Umbilical cord (tissue), 2 donors: ENCODE data around the gene CARD9. TPM values are rescaled to one million over a fixed set of nuclear protein-coding genes. Genes with fewer than 3 reads are reported as not detected.
A peak's percentile ranks its signal among the peaks of the same experiment; 100 is the strongest.
"Not testable (repeated sequence)": the region's sequence is repeated elsewhere in the genome, so short reads cannot be mapped to it uniquely, and the experiment has no call there.

Experiments used
- DNase-seq: peaks from one replicate; pipeline ENCODE4 v3.0.0-alpha.2; 2015; ENCODE audit warnings: low spot score
- total RNA-seq: library from RNA; depleted of rRNA; stranded (reverse); fragments of >200 nt; gene quantifications from one replicate; pipeline ENCODE4 v1.2.3, GENCODE V29; 2014; ENCODE audit warnings: low replicate concordance; ENCODE audit not compliant: insufficient read depth

CARD9 gene
- total RNA-seq, 1 donor from 2014 or later: 4.6 TPM

GRCh38 chr9:136363949-136364748, 9.3 kb downstream of the CARD9 start:
- no peak for DNase-seq

- peak; percentile 96 for DNase-seq
Observed at GRCh38 chr9:136363106-136363948, 10.1 kb downstream of the CARD9 start, which contains the start of gene DNLZ. TSS of gene DNLZ (minus strand) at chr9:136363744. CDS start at chr9:136363714, 30 bp downstream.

- no peak for DNase-seq
Observed at GRCh38 chr9:136362450-136362784, 11.1 kb downstream of the CARD9 start.

GRCh38 chr9:136361754-136362449, 11.6 kb downstream of the CARD9 start:
- DNase-seq: peak; percentile 69

- no peak for DNase-seq
Observed at GRCh38 chr9:136361047-136361753, 12.3 kb downstream of the CARD9 start.

GRCh38 chr9:136359774-136360718, 13.4 kb downstream of the CARD9 start:
- no peak for DNase-seq

GRCh38 chr9:136358888-136359287, 14.6 kb downstream of the CARD9 start:
- DNase-seq: no peak

GRCh38 chr9:136358016-136358415, 15.5 kb downstream of the CARD9 start:
- DNase-seq: no peak

GRCh38 chr9:136357202-136357725, 16.2 kb downstream of the CARD9 start:
- peak; percentile 77 for DNase-seq

GRCh38 chr9:136355616-136356557, 17.6 kb downstream of the CARD9 start:
- DNase-seq: no peak

- DNase-seq: peak; percentile 73
Observed at GRCh38 chr9:136354592-136355085, 18.8 kb downstream of the CARD9 start.

- no peak for DNase-seq
Observed at GRCh38 chr9:136353757-136354488, 19.5 kb downstream of the CARD9 start.

- no peak for DNase-seq
Observed at GRCh38 chr9:136353088-136353487, 20.4 kb downstream of the CARD9 start.

GRCh38 chr9:136352682-136353081, 20.8 kb downstream of the CARD9 start:
- no peak for DNase-seq

GRCh38 chr9:136351868-136352267, 21.6 kb downstream of the CARD9 start:
- DNase-seq: not testable (repeated sequence)

- DNase-seq: no peak
Observed at GRCh38 chr9:136351252-136351800, 22.1 kb downstream of the CARD9 start.

- DNase-seq: no peak
Observed at GRCh38 chr9:136349546-136349945, 23.9 kb downstream of the CARD9 start.

GRCh38 chr9:136348691-136349090, 24.8 kb downstream of the CARD9 start:
- DNase-seq: no peak
